HL-60 (cell line): ENCODE measurements around the gene LSAMP.

ENCODE experiments used
- CTCF ChIP-seq: IDR thresholded peaks from one replicate; pipeline ENCODE4 v1.5.1; 2011; ENCODE audit warnings: low read length, control low read depth, inconsistent platforms; ENCODE audit not compliant: insufficient read depth
- GABPA ChIP-seq: IDR thresholded peaks from 2 replicates; pipeline ENCODE4 v1.6.1; 2012; ENCODE audit warnings: low read depth
- POLR2AphosphoS5 ChIP-seq: IDR thresholded peaks from 2 replicates; pipeline ENCODE4 v1.6.1; 2012; ENCODE audit warnings: low read depth
- REST ChIP-seq: IDR thresholded peaks from 2 replicates; pipeline ENCODE4 v1.6.1; 2012; ENCODE audit warnings: low read depth; ENCODE audit not compliant: insufficient replicate concordance

GRCh38 chr3:116256843-116257485, 188.3 kb downstream of the LSAMP start:
- TF ChIP-seq CTCF (no peak), POLR2AphosphoS5 (no peak), GABPA (no peak), REST (no peak)
